Activated CD4-positive, alpha-beta T cell treated with anti-CD3 and anti-CD28 coated beads, Interleukin-2, amount 50 U/mL, for 4 hours (primary cell): ENCODE results near the gene MED17.

Experiments
- DNase-seq, 2 experiments: peaks; one replicate each; pipeline ENCODE4 v3.0.0-alpha.2; 2020

MED17 gene

GRCh38 chr11:93852242-93852641 lies 68.2 kb downstream of the MED17 start:
- DNase-seq = no peak

- DNase-seq = no peak
Measured at GRCh38 chr11:93857413-93858120, 73.5 kb downstream of the MED17 start.

GRCh38 chr11:93858121-93858775 lies 74.2 kb downstream of the MED17 start:
- DNase-seq = no peak

GRCh38 chr11:93861808-93862207 lies 77.7 kb downstream of the MED17 start:
- no peak for DNase-seq
